IMR-90 (cell line): Measurements from ENCODE around the gene CLDN6. TPM values are rescaled to one million over a fixed set of nuclear protein-coding genes. Genes with fewer than 3 reads are reported as not detected.

Experiments used
- ATAC-seq: fragments of 200-7000 bp; cut with Tn5 transposase; 2 replicates; pipeline ENCODE4 v1.9.1; 2020; ENCODE audit warnings: low read depth, mild to moderate bottlenecking, moderate library complexity
- BruUV-seq: library from RNA; stranded (reverse); fragments of 400-500 nt; replicated peaks from 2 replicates; lab custom pipeline; 2021; lab: Mats Ljungman, UMichigan
- CTCF ChIA-PET: fragments of 300-600 bp; formaldehyde crosslinking; extraction: SDS; loops from one replicate; lab custom pipeline; 2021; ENCODE audit warnings: antibody characterized with exemption; lab: Yijun Ruan, JAX
- POLR2A ChIA-PET: fragments of 300-600 bp; sonication (Branson Sonifier 250); formaldehyde crosslinking; loops from one replicate; lab custom pipeline; 2022; ENCODE audit warnings: antibody characterized with exemption; ENCODE audit not compliant: unreplicated experiment; lab: Charles Lee
- DNase-seq: peaks from one replicate; pipeline ENCODE4 v3.0.0; 2013
- H2AFZ ChIP-seq: replicated peaks from 2 replicates; pipeline ENCODE3; 2013; ENCODE audit warnings: low read length, mild to moderate bottlenecking; ENCODE audit not compliant: poor library complexity
- H2AK5ac ChIP-seq: 2 replicates; pipeline ENCODE4 v1.6.1; 2013; ENCODE audit warnings: low read depth, low read length, inconsistent platforms
- H2AK9ac ChIP-seq: replicated peaks from 2 replicates; pipeline ENCODE3; 2013; ENCODE audit warnings: mild to moderate bottlenecking, low read depth, low read length, moderate library complexity; ENCODE audit not compliant: poor library complexity
- H2BK120ac ChIP-seq: 2 replicates; pipeline ENCODE4 v1.6.1; 2013; ENCODE audit warnings: low read depth, low read length, inconsistent platforms
- H2BK15ac ChIP-seq: 3 replicates; pipeline ENCODE4 v1.6.1; 2013; ENCODE audit warnings: low read depth, low read length, inconsistent platforms
- H2BK20ac ChIP-seq: 2 replicates; pipeline ENCODE4 v1.6.1; 2013; ENCODE audit warnings: low read depth, mild to moderate bottlenecking, inconsistent platforms, low read length, moderate library complexity
- H2BK5ac ChIP-seq: 2 replicates; pipeline ENCODE4 v1.6.1; 2013; ENCODE audit warnings: mild to moderate bottlenecking, low read depth, low read length, inconsistent platforms; ENCODE audit not compliant: poor library complexity, severe bottlenecking
- H3K14ac ChIP-seq: replicated peaks from 2 replicates; pipeline ENCODE4 v1.6.1; 2013; ENCODE audit warnings: low read depth, low read length, inconsistent platforms
- H3K18ac ChIP-seq: 2 replicates; pipeline ENCODE4 v1.6.1; 2013; ENCODE audit warnings: low read depth, low read length, control low read depth
- H3K23ac ChIP-seq: 2 replicates; pipeline ENCODE4 v1.6.1; 2013; ENCODE audit warnings: low read depth, low read length, inconsistent platforms
- H3K27ac ChIP-seq: 2 replicates; pipeline ENCODE4 v1.5.1; 2013; ENCODE audit warnings: mild to moderate bottlenecking, control low read depth, low read length; ENCODE audit not compliant: insufficient read depth
- H3K27me3 ChIP-seq: 2 replicates; pipeline ENCODE4 v1.6.1; 2013; ENCODE audit warnings: low read length; ENCODE audit not compliant: control insufficient read depth, insufficient read depth
- H3K36me3 ChIP-seq: 2 replicates; pipeline ENCODE4 v1.6.1; 2013; ENCODE audit warnings: low read length, mixed read lengths; ENCODE audit not compliant: control insufficient read depth, insufficient read depth
- H3K4ac ChIP-seq: 2 replicates; pipeline ENCODE4 v1.6.1; 2013; ENCODE audit warnings: low read depth, low read length, inconsistent platforms
- H3K4me1 ChIP-seq: 2 replicates; pipeline ENCODE4 v1.6.1; 2013; ENCODE audit warnings: low read length, mixed read lengths; ENCODE audit not compliant: control insufficient read depth, insufficient read depth
- H3K4me2 ChIP-seq: 2 replicates; pipeline ENCODE4 v1.6.1; 2013; ENCODE audit warnings: low read depth, mild to moderate bottlenecking, control low read depth, low read length, moderate library complexity
- H3K4me3 ChIP-seq: 2 replicates; pipeline ENCODE4 v1.5.1; 2013; ENCODE audit warnings: low read depth, mild to moderate bottlenecking, control low read depth, low read length, moderate library complexity; ENCODE audit not compliant: insufficient read depth
- H3K56ac ChIP-seq: 2 replicates; pipeline ENCODE4 v1.6.1; 2013; ENCODE audit warnings: low read length, inconsistent platforms; ENCODE audit not compliant: insufficient read depth; ENCODE audit errors: extremely low read depth
- H3K79me1 ChIP-seq, 2 experiments: 2 replicates each; pipeline ENCODE4 v1.6.1; 2013; ENCODE audit warnings: low read length in 2 of 2, inconsistent platforms in 1 of 2, low read depth in 1 of 2
- H3K9ac ChIP-seq: 2 replicates; pipeline ENCODE4 v1.6.1; 2013; ENCODE audit warnings: low read depth, low read length, control low read depth
- H3K9me1 ChIP-seq: 2 replicates; pipeline ENCODE4 v1.6.1; 2013; ENCODE audit warnings: low read length, inconsistent platforms; ENCODE audit not compliant: insufficient read depth
- H3K9me3 ChIP-seq: 2 replicates; pipeline ENCODE4 v1.6.1; 2013; ENCODE audit warnings: low read length; ENCODE audit not compliant: control insufficient read depth, insufficient read depth
- H4K20me1 ChIP-seq: 2 replicates; pipeline ENCODE4 v1.6.1; 2013; ENCODE audit warnings: low read length, inconsistent platforms; ENCODE audit not compliant: insufficient read depth
- H4K5ac ChIP-seq: 2 replicates; pipeline ENCODE4 v1.6.1; 2013; ENCODE audit warnings: mild to moderate bottlenecking, low read depth, low read length, control low read depth
- H4K8ac ChIP-seq, 2 experiments: 2 replicates each; pipeline ENCODE4 v1.6.1; 2013; ENCODE audit warnings: low read depth in 2 of 2, low read length in 2 of 2, control low read depth in 1 of 2, inconsistent platforms in 1 of 2
- H4K91ac ChIP-seq: 2 replicates; pipeline ENCODE4 v1.6.1; 2013; ENCODE audit warnings: low read depth, low read length, inconsistent platforms; ENCODE audit not compliant: insufficient read depth
- BHLHE40 ChIP-seq: fragments of 150-350 bp; IDR thresholded peaks from 2 replicates; pipeline ENCODE4 v1.6.1; 2016; ENCODE audit warnings: mild to moderate bottlenecking, low read depth, low read length
- CEBPB ChIP-seq: IDR thresholded peaks from 2 replicates; pipeline ENCODE4 v1.6.1; 2012; ENCODE audit warnings: low read depth, low read length, improper control_type of control experiment
- CHD1 ChIP-seq: IDR thresholded peaks from 2 replicates; pipeline ENCODE4 v1.6.1; 2012; ENCODE audit warnings: low read depth, low read length, improper control_type of control experiment
- CTCF ChIP-seq: conservative IDR thresholded peaks from 2 replicates; pipeline ENCODE4 v1.5.1; 2012; ENCODE audit warnings: mild to moderate bottlenecking, low read depth, low read length, improper control_type of control experiment
- ELK1 ChIP-seq: fragments of 150-350 bp; IDR thresholded peaks from 2 replicates; pipeline ENCODE4 v1.6.1; 2016; ENCODE audit warnings: low read depth, mild to moderate bottlenecking, low read length, moderate library complexity, borderline replicate concordance
- FOS ChIP-seq: fragments of 150-350 bp; IDR thresholded peaks from 2 replicates; pipeline ENCODE4 v1.6.1; 2016; ENCODE audit warnings: low read depth, low read length
- MAFK ChIP-seq: IDR thresholded peaks from 2 replicates; pipeline ENCODE4 v1.6.1; 2012; ENCODE audit warnings: low read depth, low read length, improper control_type of control experiment
- MAZ ChIP-seq: IDR thresholded peaks from 2 replicates; pipeline ENCODE4 v1.6.1; 2012; ENCODE audit warnings: low read depth, mild to moderate bottlenecking, low read length, improper control_type of control experiment, moderate library complexity, borderline replicate concordance
- MXI1 ChIP-seq: IDR thresholded peaks from 2 replicates; pipeline ENCODE4 v1.6.1; 2012; ENCODE audit warnings: low read depth, mild to moderate bottlenecking, low read length, moderate library complexity, borderline replicate concordance
- NFE2L2 ChIP-seq: fragments of 150-350 bp; IDR thresholded peaks from 2 replicates; pipeline ENCODE4 v1.6.1; 2016; ENCODE audit warnings: low read depth, mild to moderate bottlenecking, low read length
- POLR2A ChIP-seq: IDR thresholded peaks from 2 replicates; pipeline ENCODE4 v1.6.1; 2012; ENCODE audit warnings: mild to moderate bottlenecking, low read depth, low read length
- RAD21 ChIP-seq: IDR thresholded peaks from 2 replicates; pipeline ENCODE4 v1.6.1; 2012; ENCODE audit warnings: low read length, improper control_type of control experiment
- RCOR1 ChIP-seq: IDR thresholded peaks from 2 replicates; pipeline ENCODE4 v1.6.1; 2012; ENCODE audit warnings: mild to moderate bottlenecking, low read length, improper control_type of control experiment; ENCODE audit not compliant: insufficient replicate concordance
- RFX5 ChIP-seq: IDR thresholded peaks from 2 replicates; pipeline ENCODE4 v1.8.0; 2012; ENCODE audit warnings: low read depth, mild to moderate bottlenecking, low read length, moderate library complexity
- SMC3 ChIP-seq: fragments of 150-350 bp; IDR thresholded peaks from 2 replicates; pipeline ENCODE4 v1.6.1; 2016; ENCODE audit warnings: low read depth, mild to moderate bottlenecking, antibody characterized with exemption, low read length, moderate library complexity
- USF2 ChIP-seq: fragments of 150-350 bp; IDR thresholded peaks from 2 replicates; pipeline ENCODE4 v1.6.1; 2017; ENCODE audit warnings: mild to moderate bottlenecking, antibody characterized with exemption, low read length, low read depth
- WGBS, 2 experiments: methylation state at CpG; one replicate each; pipeline versions ENCODE4 v1.1.5 to v1.1.7; 2013; ENCODE audit warnings: missing lambda C conversion rate in 2 of 2; ENCODE audit not compliant: insufficient read length in 1 of 2; ENCODE audit errors: extremely low coverage in 2 of 2; 5-methylcytosine and 5-hydroxymethylcytosine counted together
- dilution Hi-C: fragments of 300-500 bp; cut with HindIII; formaldehyde crosslinking; loops from one replicate; pipeline ENCODE4 v1.14.3; 2018; ENCODE audit warnings: low sequenced_read_pairs; ENCODE audit not compliant: unreplicated experiment
- in situ Hi-C: fragments of 300-500 bp; cut with MboI; formaldehyde crosslinking; loops from 3 replicates; pipeline ENCODE4 v1.14.3; 2019; ENCODE audit warnings: low sequenced_read_pairs, inconsistent platforms, mixed read lengths
- intact Hi-C: fragments of 100-400 bp; cut with micrococcal nuclease; formaldehyde crosslinking; loops from 2 replicates; pipeline ENCODE4 v1.10.0; 2022
- polyA plus RNA-seq, 3 experiments: library from polyadenylated mRNA; depleted of rRNA; stranded (reverse); fragments of >200 nt; gene quantifications; 2 replicates each; pipeline ENCODE4 v1.2.3, GENCODE V29; 2012; ENCODE audit warnings: low replicate concordance in 1 of 3
- total RNA-seq: library from RNA; depleted of rRNA; stranded (reverse); fragments of >200 nt; gene quantifications from 2 replicates; pipeline ENCODE4 v1.2.3, GENCODE V29; 2012

Gene CLDN6
- total and polyA plus RNA-seq, 2 of the 4 experiments (the other 2 are of a cell fraction): 0.14 TPM; not detected in 1

- no TSS peak for BruUV-seq
- no peak overlapping the region for H3K4me2 ChIP-seq
- H3K9me3 ChIP-seq: no peaks in the 10 kb centered on the region
- H3K14ac ChIP-seq: no peak overlapping the region
- no peak overlapping the region for H4K91ac ChIP-seq
- H3K4me3 ChIP-seq: no peak overlapping the region
- no peak overlapping the region for H3K27ac ChIP-seq
- no peak overlapping the region for H2BK20ac ChIP-seq
- no peaks in the 10 kb centered on the region for H3K36me3 ChIP-seq
- no peaks in the 10 kb centered on the region for H3K79me1 ChIP-seq
- ATAC-seq (no peak), DNase-seq (no peak)
- no peak overlapping the region for H3K18ac ChIP-seq
- no peak overlapping the region for H3K23ac ChIP-seq
- H3K9ac ChIP-seq: no peak overlapping the region
- H3K4me1 ChIP-seq: no peaks in the 10 kb centered on the region
- H3K56ac ChIP-seq: no peak overlapping the region
- peaks cover 54% of the 10 kb centered on the region for H3K27me3 ChIP-seq
- dilution Hi-C loops (no loop called here), in situ Hi-C loops (no loop called here), intact Hi-C loops (no loop called here)
- H3K4ac ChIP-seq: no peak overlapping the region
- CTCF ChIA-PET: no interaction called here
- POLR2A ChIA-PET: no interaction called here
- no peak overlapping the region for H2BK15ac ChIP-seq
- no peak overlapping the region for H2AK9ac ChIP-seq
- no peaks in the 10 kb centered on the region for H3K9me1 ChIP-seq
- H4K8ac ChIP-seq: no peak overlapping the region
- no peak overlapping the region for H2BK5ac ChIP-seq
- H4K20me1 ChIP-seq: no peaks in the 10 kb centered on the region
- H2AFZ ChIP-seq: no peak overlapping the region
- H2BK120ac ChIP-seq: no peak overlapping the region
- no CpG with 5 or more reads among the region's 13 CpGs for WGBS, 2 experiments
- H4K5ac ChIP-seq: no peak overlapping the region
- TF ChIP-seq CTCF (no peak), FOS (no peak), SMC3 (no peak), POLR2A (no peak), RFX5 (no peak), ELK1 (no peak), BHLHE40 (no peak), MAZ (no peak), RCOR1 (no peak), MAFK (no peak), RAD21 (no peak), CHD1 (no peak), NFE2L2 (no peak), CEBPB (no peak), USF2 (no peak), MXI1 (no peak)
- H2AK5ac ChIP-seq: no peak overlapping the region
Observed at GRCh38 chr16:2996298-2996697, 21.7 kb downstream of the CLDN6 start.
